A549 (cell line): Measurements from ENCODE around the gene AUTS2. TPM values are rescaled to one million over a fixed set of nuclear protein-coding genes. Genes with fewer than 3 reads are reported as not detected.

Experiments
- ATAC-seq, 2 experiments: fragments of 200-7000 bp in 1 of 2; fragments of >200 bp in 1 of 2; cut with Nextera tagmentation in 1 of 2; cut with Tn5 transposase in 1 of 2; 3 replicates each; pipeline versions ENCODE4 v1.8.0 to v1.9.1; 2018 to 2020; ENCODE audit warnings: mild to moderate bottlenecking in 1 of 2, moderate library complexity in 1 of 2
- CTCF ChIA-PET: fragments of 300-600 bp; sonication (Branson Sonifier 250); formaldehyde crosslinking; extraction: SDS; loops from one replicate; lab custom pipeline; 2021; ENCODE audit warnings: antibody characterized with exemption, inconsistent platforms; lab: Yijun Ruan, JAX
- POLR2A ChIA-PET: fragments of 350-600 bp; formaldehyde crosslinking; extraction: SDS; loops from one replicate; lab custom pipeline; 2021; ENCODE audit warnings: antibody characterized with exemption, inconsistent platforms; lab: Yijun Ruan, JAX
- DNase-seq, 2 experiments: peaks; one replicate each; pipeline versions ENCODE4 v3.0.0 to v3.0.0-alpha.2; 2011 to 2016; ENCODE audit warnings: low read depth in 1 of 2, low spot score in 1 of 2
- FAIRE-seq: peaks from 2 replicates; lab custom pipeline; 2011; peaks lifted over from hg19 to GRCh38; lab: Jason Lieb, UNC
- H3K27ac ChIP-seq, 2 experiments: fragments of >200 bp; sonication (Bioruptor Twin); formaldehyde crosslinking; 3 replicates each; pipeline ENCODE4 v1.5.1; 2016 to 2017
- H3K4me1 ChIP-seq: fragments of >200 bp; sonication (Bioruptor Twin); formaldehyde crosslinking; 3 replicates; pipeline ENCODE4 v1.6.1; 2016
- H3K4me2 ChIP-seq: fragments of >200 bp; sonication (Bioruptor Twin); formaldehyde crosslinking; 3 replicates; pipeline ENCODE4 v1.6.1; 2016
- H3K4me3 ChIP-seq: fragments of >200 bp; sonication (Bioruptor Twin); formaldehyde crosslinking; 3 replicates; pipeline ENCODE4 v1.5.1; 2016
- H3K9me3 ChIP-seq: fragments of >200 bp; sonication (Bioruptor Twin); formaldehyde crosslinking; 3 replicates; pipeline ENCODE4 v1.6.1; 2016
- ATOH8 ChIP-seq: fragments of 250-450 bp; sonication (Bioruptor Pico); IDR thresholded peaks from 2 replicates; pipeline ENCODE4 v1.5.0; 2020; ENCODE audit warnings: low read depth, mild to moderate bottlenecking, moderate library complexity
- CBX8 ChIP-seq: fragments of 200-600 bp; sonication (generic); IDR thresholded peaks from 2 replicates; pipeline ENCODE4 v1.6.1; 2016
- CHD2 ChIP-seq: fragments of 150-350 bp; IDR thresholded peaks from 2 replicates; pipeline ENCODE4 v1.6.1; 2014; ENCODE audit warnings: low read length; ENCODE audit not compliant: partially characterized antibody
- FOSB ChIP-seq: fragments of 250-450 bp; sonication (Bioruptor Pico); IDR thresholded peaks from 2 replicates; pipeline ENCODE4 v1.5.0; 2020; ENCODE audit warnings: mild to moderate bottlenecking, moderate library complexity
- FOXS1 ChIP-seq: fragments of 250-450 bp; sonication (Bioruptor Pico); IDR thresholded peaks from 2 replicates; pipeline ENCODE4 v1.5.0; 2020; ENCODE audit warnings: mild to moderate bottlenecking, moderate library complexity
- HDAC2 ChIP-seq: fragments of 200-600 bp; sonication (generic); IDR thresholded peaks from 2 replicates; pipeline ENCODE4 v1.6.1; 2016
- JUN ChIP-seq, 2 experiments: fragments of >200 bp; sonication (Bioruptor Twin); formaldehyde crosslinking; IDR thresholded peaks; 2 replicates in 1 of 2; 3 replicates in 1 of 2; pipeline ENCODE4 v1.6.1; 2016 to 2017
- KDM5A ChIP-seq: fragments of 200-600 bp; sonication (generic); IDR thresholded peaks from 2 replicates; pipeline ENCODE4 v1.6.1; 2016; ENCODE audit warnings: antibody characterized with exemption, mild to moderate bottlenecking
- MAZ ChIP-seq: fragments of 150-350 bp; IDR thresholded peaks from 2 replicates; pipeline ENCODE4 v1.6.1; 2014; ENCODE audit warnings: antibody characterized with exemption, low read depth, low read length, borderline replicate concordance
- NPAS2 ChIP-seq: fragments of 250-450 bp; sonication (Bioruptor Pico); IDR thresholded peaks from 2 replicates; pipeline ENCODE4 v1.8.0; 2022; ENCODE audit warnings: mild to moderate bottlenecking, moderate library complexity, borderline replicate concordance
- NR3C1 ChIP-seq: fragments of >200 bp; sonication (Bioruptor Twin); formaldehyde crosslinking; IDR thresholded peaks from 3 replicates; pipeline ENCODE4 v1.6.1; 2017
- POLR2A ChIP-seq: IDR thresholded peaks from 2 replicates; pipeline ENCODE4 v1.6.1; 2012; ENCODE audit warnings: mild to moderate bottlenecking, low read length
- POLR2AphosphoS2 ChIP-seq: conservative IDR thresholded peaks from 2 replicates; pipeline ENCODE4 v1.6.1; 2012; ENCODE audit warnings: low read length, improper control_type of control experiment, inconsistent platforms
- RAD21 ChIP-seq, 2 experiments: fragments of >200 bp in 1 of 2; sonication (Bioruptor Twin) in 1 of 2; formaldehyde crosslinking in 1 of 2; IDR thresholded peaks in 1 of 2; conservative IDR thresholded peaks in 1 of 2; 2 replicates in 1 of 2; 3 replicates in 1 of 2; pipeline ENCODE4 v1.6.1; 2012 to 2018; ENCODE audit warnings: inconsistent platforms in 1 of 2
- RARB ChIP-seq: fragments of 250-450 bp; sonication (Bioruptor Pico); IDR thresholded peaks from 2 replicates; pipeline ENCODE4 v1.8.0; 2021; ENCODE audit warnings: mild to moderate bottlenecking, moderate library complexity
- SMC3 ChIP-seq: fragments of >200 bp; sonication (Bioruptor Twin); formaldehyde crosslinking; IDR thresholded peaks from 3 replicates; pipeline ENCODE4 v1.6.1; 2018; ENCODE audit warnings: inconsistent platforms
- ZFP36 ChIP-seq: fragments of 450-650 bp; IDR thresholded peaks from 2 replicates; pipeline ENCODE4 v1.6.1; 2014; ENCODE audit warnings: borderline replicate concordance; ENCODE audit not compliant: partially characterized antibody
- ZSCAN20 ChIP-seq: fragments of 250-450 bp; sonication (Bioruptor Pico); IDR thresholded peaks from 2 replicates; pipeline ENCODE4 v1.8.0; 2022; ENCODE audit warnings: mild to moderate bottlenecking, moderate library complexity
- WGBS: methylation state at CpG from one replicate; pipeline ENCODE4 v1.1.6; 2017; ENCODE audit errors: missing lambda C conversion rate; 5-methylcytosine and 5-hydroxymethylcytosine counted together
- polyA plus RNA-seq, 4 experiments: library from polyadenylated mRNA; depleted of rRNA in 3 of 4; stranded (reverse); fragments of >200 nt; fragmentation: RNase III in 1 of 4; extraction: RNeasy Plus Mini Kit Qiagen cat#74134 plus additional on column Dnase treatment in 1 of 4; gene quantifications; 2 replicates in 3 of 4; 3 replicates in 1 of 4; pipeline ENCODE4 v1.2.3, GENCODE V29; 2011 to 2017
- TF ChIP-seq, protein P1 (sequence below): fragments of >200 bp; sonication (Bioruptor Twin); formaldehyde crosslinking; IDR thresholded peaks from 2 replicates; pipeline ENCODE4 v1.6.1; 2016
- TF ChIP-seq, protein P2 (sequence below): fragments of >200 bp; sonication (Bioruptor Twin); formaldehyde crosslinking; IDR thresholded peaks from 3 replicates; pipeline ENCODE4 v1.5.1; 2016

Gene AUTS2
- polyA plus RNA-seq, 2 of the 4 experiments (the other 2 are of a cell fraction), result 1.6 to 3.6 TPM

DNA sequence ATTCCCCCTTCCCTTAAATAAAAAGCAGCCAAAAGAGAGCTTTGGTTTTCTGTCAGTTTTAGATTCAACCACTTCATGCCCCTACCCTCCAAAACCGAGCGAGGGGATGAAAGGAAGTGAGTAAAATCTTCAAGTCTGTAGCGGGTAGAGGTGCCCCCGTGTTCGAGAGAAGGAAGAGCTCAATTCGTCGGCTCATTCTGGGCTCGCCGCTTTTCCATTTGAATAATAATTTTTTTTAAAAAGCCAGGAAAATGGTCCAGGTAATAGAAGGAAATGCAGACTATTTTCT lies 1097.5 kb downstream of the AUTS2 start:
- POLR2A ChIA-PET, result no interaction called here
- Histone ChIP-seq H3K4me2 (peak overlapping the region; percentile 92), H3K4me3 (peak overlapping the region; percentile 70), H3K9me3 (no peaks in the 10 kb centered on the region), H3K4me1 (no peaks in the 10 kb centered on the region)
- CTCF ChIA-PET, result interaction anchor here (1.8 kb wide), 1 partner anchor 11 kb away, joined by 3 read pairs; no protein-coding TSS in a partner anchor
- WGBS, result 43% methylated on average over 9 of the region's 9 CpGs
- no peak for TF ChIP-seq MAZ
- TF ChIP-seq ZFP36, result peak; percentile 6
- TF ChIP-seq CBX8, result peak; percentile 26; the same call in 1 of the 2 replicates
- TF ChIP-seq KDM5A, result no peak
- TF ChIP-seq, all 56 proteins: peak for 2
- no peak overlapping the region for H3K27ac ChIP-seq
- ATAC-seq (no peak), DNase-seq (no peak), FAIRE-seq (no peak)

DNA sequence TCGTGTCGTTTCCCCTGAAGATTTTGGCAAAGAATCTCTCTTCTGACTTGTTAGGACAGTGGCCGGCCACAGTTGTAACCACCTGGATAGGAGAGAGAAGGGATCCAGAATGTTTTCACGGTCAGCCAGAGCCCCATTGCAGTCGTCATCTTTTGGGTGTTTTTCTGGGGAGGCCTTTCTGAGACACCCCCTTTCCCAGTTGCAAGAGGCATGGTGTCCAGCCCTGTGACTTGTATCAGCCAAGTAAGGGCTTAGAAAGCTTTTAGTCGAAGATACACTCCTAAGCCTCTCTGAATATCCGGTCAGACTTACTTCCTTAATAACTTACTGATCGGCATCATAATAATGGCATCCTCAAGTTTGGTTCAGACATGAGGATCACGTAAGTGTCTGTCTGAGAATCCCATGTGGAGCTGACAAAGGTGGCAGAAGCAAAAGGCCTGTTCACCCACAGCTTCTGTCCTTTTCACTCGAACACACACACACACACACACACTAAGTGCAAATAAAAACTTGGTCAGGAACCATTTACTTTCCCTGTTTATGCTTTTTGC lies 1098.0 kb downstream of the AUTS2 start:
- no peak overlapping the region for H3K27ac ChIP-seq
- H3K4me2 ChIP-seq, result peak overlapping the region; percentile 92; the same call in 2 of the 3 replicates
- ATAC-seq (no peak), FAIRE-seq (no peak), DNase-seq (peak in 1 of 2 experiments; percentile 9)
- no peak overlapping the region for H3K4me3 ChIP-seq
- CTCF ChIA-PET, result interaction anchor here (2.9 kb wide), 1 partner anchor 12 kb away, joined by 39 read pairs; no protein-coding TSS in a partner anchor
- POLR2A ChIA-PET, result no interaction called here
- WGBS, result 64% methylated on average over 10 of the region's 10 CpGs
- no peak for TF ChIP-seq ZSCAN20 (CRISPR knock-in tag)
- no peak for TF ChIP-seq KDM5A
- TF ChIP-seq NPAS2 (CRISPR knock-in tag), result no peak
- TF ChIP-seq FOXS1 (CRISPR knock-in tag), result no peak
- TF ChIP-seq, protein P1, sequence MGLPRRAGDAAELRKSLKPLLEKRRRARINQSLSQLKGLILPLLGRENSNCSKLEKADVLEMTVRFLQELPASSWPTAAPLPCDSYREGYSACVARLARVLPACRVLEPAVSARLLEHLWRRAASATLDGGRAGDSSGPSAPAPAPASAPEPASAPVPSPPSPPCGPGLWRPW, result no peak
- TF ChIP-seq POLR2A, result no peak
- H3K4me1 ChIP-seq, result no peaks in the 10 kb centered on the region
- H3K9me3 ChIP-seq, result no peaks in the 10 kb centered on the region

DNA sequence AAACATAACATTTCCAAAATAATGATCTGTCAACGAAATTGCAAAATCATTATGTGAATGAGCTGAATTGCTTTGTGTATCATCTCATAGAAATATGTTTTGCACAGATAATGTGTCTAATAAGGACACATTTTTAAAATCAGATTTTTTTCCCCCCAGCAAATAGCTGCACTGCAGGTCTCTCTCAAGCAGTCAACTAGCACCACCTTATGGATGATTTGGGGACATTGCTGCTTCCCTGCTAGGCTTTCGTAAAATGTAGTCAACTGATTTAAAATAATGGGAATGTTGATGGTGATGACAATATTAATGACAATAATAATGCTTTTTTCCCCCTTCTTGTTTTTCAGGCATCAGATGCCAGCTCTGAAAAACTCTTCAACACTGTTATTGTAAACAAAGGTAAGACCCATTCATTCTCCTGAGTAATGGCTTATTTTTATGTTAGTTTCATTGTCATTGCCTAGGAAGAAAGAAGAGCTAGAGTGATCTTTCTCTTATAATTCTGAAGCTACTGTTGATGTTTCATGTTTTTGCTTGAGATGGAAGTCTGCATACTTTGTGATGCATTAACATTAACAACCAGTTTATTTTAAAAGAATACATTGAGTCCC lies 1100.1 kb downstream of the AUTS2 start:
- ChIA-PET POLR2A (no interaction called here), CTCF (interaction anchor here (0.6 to 3.6 kb wide), 23 partner anchors 8 to 1570 kb away, joined by 3 to 39 read pairs (median 3); no protein-coding TSS in a partner anchor)
- Histone ChIP-seq H3K9me3 (no peaks in the 10 kb centered on the region), H3K4me3 (no peak overlapping the region), H3K27ac (no peak overlapping the region), H3K4me1 (no peaks in the 10 kb centered on the region), H3K4me2 (no peak overlapping the region)
- FAIRE-seq (peak; percentile 70), ATAC-seq (peak in 1 of 2 experiments; percentile 53; a peak in 3 of 6 replicates), DNase-seq (peak; percentile 55 to 56)
- WGBS, result 4% methylated on average over 2 of the region's 2 CpGs
- TF ChIP-seq HDAC2 (no peak), CHD2 (no peak), RAD21 (conservative IDR thresholded peaks at IDR 0.05 in 1 of 2, IDR thresholded peaks at IDR 0.05 in 1 of 2) (peak; percentile 93 to 95), ATOH8 (no peak), POLR2AphosphoS2 (no peak), SMC3 (peak; percentile 84), JUN (IDR thresholded peaks at IDR 0.05) (no peak), NR3C1 (no peak), FOSB (CRISPR knock-in tag) (no peak), RARB (CRISPR knock-in tag) (no peak)
- TF ChIP-seq, protein P2, sequence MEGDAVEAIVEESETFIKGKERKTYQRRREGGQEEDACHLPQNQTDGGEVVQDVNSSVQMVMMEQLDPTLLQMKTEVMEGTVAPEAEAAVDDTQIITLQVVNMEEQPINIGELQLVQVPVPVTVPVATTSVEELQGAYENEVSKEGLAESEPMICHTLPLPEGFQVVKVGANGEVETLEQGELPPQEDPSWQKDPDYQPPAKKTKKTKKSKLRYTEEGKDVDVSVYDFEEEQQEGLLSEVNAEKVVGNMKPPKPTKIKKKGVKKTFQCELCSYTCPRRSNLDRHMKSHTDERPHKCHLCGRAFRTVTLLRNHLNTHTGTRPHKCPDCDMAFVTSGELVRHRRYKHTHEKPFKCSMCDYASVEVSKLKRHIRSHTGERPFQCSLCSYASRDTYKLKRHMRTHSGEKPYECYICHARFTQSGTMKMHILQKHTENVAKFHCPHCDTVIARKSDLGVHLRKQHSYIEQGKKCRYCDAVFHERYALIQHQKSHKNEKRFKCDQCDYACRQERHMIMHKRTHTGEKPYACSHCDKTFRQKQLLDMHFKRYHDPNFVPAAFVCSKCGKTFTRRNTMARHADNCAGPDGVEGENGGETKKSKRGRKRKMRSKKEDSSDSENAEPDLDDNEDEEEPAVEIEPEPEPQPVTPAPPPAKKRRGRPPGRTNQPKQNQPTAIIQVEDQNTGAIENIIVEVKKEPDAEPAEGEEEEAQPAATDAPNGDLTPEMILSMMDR, result peak; percentile 93
